Stimulated activated CD4-positive, alpha-beta T cell treated with anti-CD3 and anti-CD28 coated beads, TNF-alpha, amount 100 ng/mL, for 24 hours (primary cell): ENCODE results near the gene ATP9B.
A peak's percentile ranks its signal among the peaks of the same experiment; 100 is the strongest.

Source experiments
- DNase-seq, 3 experiments: peaks; one replicate each; pipeline ENCODE4 v3.0.0-alpha.2; 2020; ENCODE audit warnings: low read depth in 3 of 3

The ATP9B gene

GRCh38 chr18:79394534-79395307, 325.5 kb downstream of the ATP9B start:
- DNase-seq = peak; percentile 68 to 83 (median 68)

GRCh38 chr18:79395308-79395640, 326.1 kb downstream of the ATP9B start:
- no peak for DNase-seq

- peak; percentile 74 to 89 (median 79) for DNase-seq
These were observed 326.7 kb downstream of the ATP9B start, which contains the start of gene NFATC1 for GRCh38 chr18:79395761-79396404. Gene NFATC1 (plus strand): TSS chr18:79395930. CDS start chr18:79396225, 295 bp downstream.

GRCh38 chr18:79396431-79397246, 327.4 kb downstream of the ATP9B start:
- no peak for DNase-seq

- no peak for DNase-seq
These were observed 328.1 kb downstream of the ATP9B start for GRCh38 chr18:79397247-79397829.

GRCh38 chr18:79397830-79398761, 328.9 kb downstream of the ATP9B start:
- DNase-seq = no peak

GRCh38 chr18:79399275-79400081, 330.3 kb downstream of the ATP9B start:
- DNase-seq = no peak

GRCh38 chr18:79400091-79400590, 330.9 kb downstream of the ATP9B start:
- peak in 1 of 3 experiments; percentile 68 for DNase-seq

GRCh38 chr18:79400591-79401381, 331.6 kb downstream of the ATP9B start:
- peak in 1 of 3 experiments; percentile 59 for DNase-seq

- DNase-seq = no peak
These were observed 332.5 kb downstream of the ATP9B start for GRCh38 chr18:79401494-79402208.

GRCh38 chr18:79402209-79402576, 333.0 kb downstream of the ATP9B start:
- no peak for DNase-seq

- DNase-seq = no peak
These were observed 334.0 kb downstream of the ATP9B start for GRCh38 chr18:79402977-79403722.

- DNase-seq = no peak
These were observed 334.8 kb downstream of the ATP9B start for GRCh38 chr18:79403723-79404566.

- DNase-seq = no peak
These were observed 335.3 kb downstream of the ATP9B start for GRCh38 chr18:79404567-79404910.

GRCh38 chr18:79405019-79405780, 336.0 kb downstream of the ATP9B start:
- peak in 2 of 3 experiments; percentile 53 to 78 for DNase-seq
